ENCODE measurements around the gene NCBP2L. TPM values are rescaled to one million over a fixed set of nuclear protein-coding genes. Genes with fewer than 3 reads are reported as not detected.

The NCBP2L gene
- total and polyA plus RNA-seq, 12 donors: 0.01 to 0.45 TPM; not detected in 10

DNA sequence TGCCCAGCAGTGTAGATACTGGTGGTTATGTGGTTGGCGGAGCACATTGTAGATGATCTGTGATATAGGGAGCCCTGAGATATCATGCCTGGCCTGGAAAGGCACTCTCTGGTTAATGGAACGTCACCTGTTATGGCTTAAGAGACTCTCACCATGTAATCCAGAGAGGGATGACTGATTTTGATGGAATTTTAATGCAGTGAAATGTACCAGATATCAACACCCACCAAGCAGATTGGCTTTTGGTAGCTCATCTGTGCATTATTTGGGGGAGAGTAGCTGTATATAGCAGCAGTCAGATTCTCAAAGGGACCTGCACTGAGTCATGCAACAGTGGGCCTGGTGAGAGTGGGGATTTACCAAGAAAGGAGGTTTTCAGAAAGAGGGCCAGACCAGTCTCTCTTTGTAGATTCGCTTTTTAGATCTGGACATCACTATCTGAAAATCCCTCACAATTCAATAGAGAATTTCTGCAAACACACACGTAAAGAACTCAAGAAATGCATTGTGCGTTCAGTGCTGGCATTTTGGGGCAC, 19.2 kb upstream of the NCBP2L start:
- 96% methylated on average over 5 of the region's 5 CpGs for WGBS, 2 donors
- intact Hi-C loops (cut with DNase I): no loop called here
- DNase-seq (no peak), ATAC-seq (no peak)
- no peaks in the 10 kb centered on the region for H3K9me3 ChIP-seq
- H3K4me3 ChIP-seq: no peak overlapping the region
- H3K27ac ChIP-seq: no peak overlapping the region
- H3K36me3 ChIP-seq: peaks cover 0 to 3% (median 0%) of the 10 kb centered on the region in 9 donors
- TF ChIP-seq, protein P1, sequence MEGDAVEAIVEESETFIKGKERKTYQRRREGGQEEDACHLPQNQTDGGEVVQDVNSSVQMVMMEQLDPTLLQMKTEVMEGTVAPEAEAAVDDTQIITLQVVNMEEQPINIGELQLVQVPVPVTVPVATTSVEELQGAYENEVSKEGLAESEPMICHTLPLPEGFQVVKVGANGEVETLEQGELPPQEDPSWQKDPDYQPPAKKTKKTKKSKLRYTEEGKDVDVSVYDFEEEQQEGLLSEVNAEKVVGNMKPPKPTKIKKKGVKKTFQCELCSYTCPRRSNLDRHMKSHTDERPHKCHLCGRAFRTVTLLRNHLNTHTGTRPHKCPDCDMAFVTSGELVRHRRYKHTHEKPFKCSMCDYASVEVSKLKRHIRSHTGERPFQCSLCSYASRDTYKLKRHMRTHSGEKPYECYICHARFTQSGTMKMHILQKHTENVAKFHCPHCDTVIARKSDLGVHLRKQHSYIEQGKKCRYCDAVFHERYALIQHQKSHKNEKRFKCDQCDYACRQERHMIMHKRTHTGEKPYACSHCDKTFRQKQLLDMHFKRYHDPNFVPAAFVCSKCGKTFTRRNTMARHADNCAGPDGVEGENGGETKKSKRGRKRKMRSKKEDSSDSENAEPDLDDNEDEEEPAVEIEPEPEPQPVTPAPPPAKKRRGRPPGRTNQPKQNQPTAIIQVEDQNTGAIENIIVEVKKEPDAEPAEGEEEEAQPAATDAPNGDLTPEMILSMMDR (IDR thresholded peaks at IDR 0.05): no peak
- H3K27me3 ChIP-seq: peaks cover 0 to 45% (median 0%) of the 10 kb centered on the region in 7 donors
- peaks cover 0 to 50% (median 21%) of the 10 kb centered on the region in 9 donors for H3K4me1 ChIP-seq

DNA sequence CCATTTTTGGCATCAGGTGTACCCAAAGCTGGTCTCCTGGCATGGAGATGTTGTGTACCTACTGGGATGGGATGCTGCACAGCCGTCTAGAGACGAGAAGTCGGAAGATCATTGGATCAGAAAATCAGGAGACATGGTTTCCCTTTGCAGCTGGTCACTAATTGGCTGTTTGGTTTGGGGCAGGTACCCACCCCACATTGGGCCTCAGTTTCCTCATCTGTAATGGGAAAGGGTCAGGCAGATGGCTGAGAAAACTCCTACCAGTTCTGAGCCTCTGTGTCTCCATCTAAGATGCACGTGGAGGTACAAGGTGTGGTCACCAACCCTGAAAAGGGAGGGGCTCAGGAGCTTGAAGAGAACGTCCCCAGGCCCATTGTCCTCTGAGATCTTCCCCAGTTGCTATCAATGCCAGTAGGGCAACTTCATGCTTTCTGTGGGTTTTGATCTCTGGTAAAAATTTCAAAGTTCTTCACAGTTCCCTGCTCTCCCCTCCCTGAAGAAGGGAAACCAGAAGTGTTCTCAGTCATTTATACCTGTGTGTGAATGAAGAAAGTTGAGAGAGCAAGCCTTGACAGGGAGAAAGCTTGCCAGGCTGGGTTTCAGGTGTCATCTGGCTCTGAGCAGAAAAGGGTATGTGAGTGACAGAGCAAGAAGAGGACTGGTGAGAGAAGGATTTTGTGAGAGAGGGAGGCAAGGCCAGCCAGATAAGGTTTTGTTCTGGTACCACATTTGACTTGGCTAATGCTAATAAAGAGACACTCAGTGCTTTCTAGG, 17.0 kb upstream of the NCBP2L start:
- no peak overlapping the region for H3K4me3 ChIP-seq
- WGBS, 2 donors: 95 to 98% methylated on average over 5 of the region's 5 CpGs
- intact Hi-C loops (cut with DNase I): no loop called here
- ATAC-seq (no peak), DNase-seq (no peak)
- H3K4me1 ChIP-seq: peaks cover 0 to 41% (median 9%) of the 10 kb centered on the region in 9 donors
- no peak overlapping the region for H3K27ac ChIP-seq
- TF ChIP-seq, protein P1 (IDR thresholded peaks at IDR 0.05): no peak
- peaks cover 0 to 3% (median 0%) of the 10 kb centered on the region in 9 donors for H3K36me3 ChIP-seq
- H3K9me3 ChIP-seq: no peaks in the 10 kb centered on the region
- H3K27me3 ChIP-seq: peaks cover 0 to 58% (median 0%) of the 10 kb centered on the region in 7 donors

DNA sequence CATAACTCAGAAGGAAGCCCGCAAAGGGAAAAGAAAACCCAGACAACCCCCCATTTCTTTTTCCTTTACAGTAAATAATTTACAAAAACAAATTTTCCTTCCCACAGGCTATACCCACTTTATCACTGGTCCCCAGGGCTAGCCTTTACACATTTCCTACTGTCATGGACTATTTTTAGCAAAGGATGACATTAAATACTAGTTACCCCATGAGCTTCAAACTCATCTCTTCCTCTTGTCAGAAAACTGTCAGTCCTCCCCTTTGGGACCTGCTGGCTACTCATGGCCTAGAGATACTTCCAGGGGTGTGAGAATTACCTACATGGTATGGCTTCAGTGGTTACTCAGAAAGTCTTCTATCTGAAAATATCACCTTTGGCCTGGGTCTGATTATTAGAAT, 13.9 kb upstream of the NCBP2L start:
- 83 to 91% methylated on average over 1 of the region's 1 CpG for WGBS, 2 donors
- no peak for DNase-seq
- Histone ChIP-seq H3K27ac (peak overlapping the region in 1 of 10 donors; percentile 10), H3K27me3 (peaks cover 0 to 55% (median 0%) of the 10 kb centered on the region in 7 donors), H3K36me3 (peaks cover 0 to 3% (median 0%) of the 10 kb centered on the region in 9 donors), H3K9me3 (no peaks in the 10 kb centered on the region), H3K4me3 (no peak overlapping the region), H3K4me1 (peaks cover 0 to 36% (median 0%) of the 10 kb centered on the region in 9 donors)
- TF ChIP-seq, protein P1 (IDR thresholded peaks at IDR 0.05): no peak
- no peak for ATAC-seq
- intact Hi-C loops (cut with DNase I): no loop called here

DNA sequence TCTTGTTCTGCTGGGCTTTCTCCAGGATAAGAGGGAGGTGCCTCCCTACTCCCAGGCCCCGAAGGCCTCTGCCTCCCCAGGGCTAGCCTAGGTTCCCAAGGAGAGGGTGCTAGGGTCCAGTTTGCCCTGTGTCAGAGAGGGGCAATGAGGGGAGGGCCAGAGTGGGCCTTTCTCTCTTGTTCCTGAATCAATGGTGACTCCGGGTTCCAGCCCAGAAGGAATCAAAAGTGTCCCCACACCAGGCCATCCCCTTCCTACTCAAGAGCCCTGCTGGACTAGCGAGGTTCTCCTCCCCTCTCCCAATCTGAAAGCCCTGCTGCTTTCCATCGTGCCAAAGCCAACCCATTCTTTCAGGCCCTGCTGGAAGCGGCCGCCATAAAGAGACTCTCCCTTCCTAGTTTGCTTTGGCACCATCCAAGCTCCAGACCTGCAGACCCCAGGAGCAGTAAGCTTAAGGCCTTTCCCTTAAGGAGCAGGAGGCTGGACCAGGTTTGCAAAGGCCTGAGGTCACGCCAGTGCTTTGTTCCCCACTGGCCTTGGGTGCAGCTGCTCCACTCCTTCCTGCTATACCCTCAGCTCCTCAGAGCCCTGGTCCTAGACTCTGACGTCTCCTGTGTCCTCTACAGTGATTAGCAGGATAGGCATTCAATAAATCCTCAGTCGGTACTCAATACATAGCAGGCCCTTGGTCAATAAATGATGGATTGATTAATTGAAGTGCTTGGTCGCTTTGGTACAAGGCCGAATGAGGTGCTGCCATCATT, 12.5 kb upstream of the NCBP2L start:
- Histone ChIP-seq H3K4me1 (peaks cover 0 to 36% (median 0%) of the 10 kb centered on the region in 9 donors), H3K4me3 (no peak overlapping the region), H3K36me3 (no peaks in the 10 kb centered on the region), H3K27ac (no peak overlapping the region), H3K27me3 (peaks cover 0 to 46% (median 0%) of the 10 kb centered on the region in 7 donors), H3K9me3 (no peaks in the 10 kb centered on the region)
- intact Hi-C loops (cut with DNase I): loop anchor here in 1 of 10 donors (5.0 kb wide), 1 partner anchor 38 kb away; no protein-coding TSS in a partner anchor
- 93 to 96% methylated on average over 11 of the region's 11 CpGs for WGBS, 2 donors
- TF ChIP-seq, protein P1 (IDR thresholded peaks at IDR 0.05): no peak
- DNase-seq (no peak), ATAC-seq (no peak)

Measured in heart right ventricle (tissue), 16 donors.